Tibial nerve (tissue), 4 donors: ENCODE measurements around the gene KCNJ15.

ENCODE experiments used
- EP300 ChIP-seq, 2 donors: sonication (generic); formaldehyde crosslinking; IDR thresholded peaks; one replicate each; pipeline ENCODE4 v1.6.1; 2017; ENCODE audit warnings: antibody characterized with exemption in 2 of 2, mild to moderate bottlenecking in 1 of 2
- POLR2A ChIP-seq, 2 donors: fragments of 450-650 bp; IDR thresholded peaks; one replicate each; pipeline ENCODE4 v1.6.1; 2017; ENCODE audit warnings: antibody characterized with exemption in 2 of 2, mild to moderate bottlenecking in 2 of 2, moderate library complexity in 2 of 2
- TF ChIP-seq, protein P1 (sequence below), 5 experiments: fragments of 200-600 bp in 3 of 5; fragments of 450-650 bp in 2 of 5; sonication (generic) in 3 of 5; IDR thresholded peaks; one replicate each; pipeline ENCODE4 v1.5.1; 2016 to 2019; ENCODE audit warnings: antibody characterized with exemption in 5 of 5, mild to moderate bottlenecking in 3 of 5, moderate library complexity in 2 of 5

DNA sequence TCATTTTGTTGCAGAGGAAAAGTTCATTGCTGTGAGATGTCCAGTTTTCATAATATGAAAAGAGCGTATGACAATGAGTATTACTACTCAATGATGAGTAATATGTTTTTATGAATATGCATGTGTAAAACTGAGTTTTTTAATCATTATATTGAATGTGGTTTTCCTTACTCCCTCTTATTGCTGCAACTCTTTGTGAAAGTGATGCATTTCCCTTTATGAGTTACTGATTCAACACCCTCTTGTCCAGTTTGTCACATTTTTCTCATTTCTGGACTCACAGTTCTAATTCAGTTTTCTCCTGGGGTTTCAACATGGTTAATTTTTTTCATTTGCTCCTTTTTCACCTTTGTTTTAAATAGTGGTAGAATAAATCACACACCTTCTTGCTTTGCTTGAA, 35.2 kb upstream of the KCNJ15 start:
- TF ChIP-seq, protein P1, sequence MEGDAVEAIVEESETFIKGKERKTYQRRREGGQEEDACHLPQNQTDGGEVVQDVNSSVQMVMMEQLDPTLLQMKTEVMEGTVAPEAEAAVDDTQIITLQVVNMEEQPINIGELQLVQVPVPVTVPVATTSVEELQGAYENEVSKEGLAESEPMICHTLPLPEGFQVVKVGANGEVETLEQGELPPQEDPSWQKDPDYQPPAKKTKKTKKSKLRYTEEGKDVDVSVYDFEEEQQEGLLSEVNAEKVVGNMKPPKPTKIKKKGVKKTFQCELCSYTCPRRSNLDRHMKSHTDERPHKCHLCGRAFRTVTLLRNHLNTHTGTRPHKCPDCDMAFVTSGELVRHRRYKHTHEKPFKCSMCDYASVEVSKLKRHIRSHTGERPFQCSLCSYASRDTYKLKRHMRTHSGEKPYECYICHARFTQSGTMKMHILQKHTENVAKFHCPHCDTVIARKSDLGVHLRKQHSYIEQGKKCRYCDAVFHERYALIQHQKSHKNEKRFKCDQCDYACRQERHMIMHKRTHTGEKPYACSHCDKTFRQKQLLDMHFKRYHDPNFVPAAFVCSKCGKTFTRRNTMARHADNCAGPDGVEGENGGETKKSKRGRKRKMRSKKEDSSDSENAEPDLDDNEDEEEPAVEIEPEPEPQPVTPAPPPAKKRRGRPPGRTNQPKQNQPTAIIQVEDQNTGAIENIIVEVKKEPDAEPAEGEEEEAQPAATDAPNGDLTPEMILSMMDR (IDR thresholded peaks at IDR 0.05), result no peak
- TF ChIP-seq POLR2A (IDR thresholded peaks at IDR 0.05) (no peak), EP300 (IDR thresholded peaks at IDR 0.05) (no peak)
